Endothelial cell of umbilical vein (primary cell): ENCODE measurements around the gene AGMO. TPM values are rescaled to one million over a fixed set of nuclear protein-coding genes. Genes with fewer than 3 reads are reported as not detected.

ENCODE experiments used
- BruUV-seq: library from RNA; stranded (reverse); fragments of 400-500 nt; replicated peaks from 2 replicates; lab custom pipeline; 2021; lab: Mats Ljungman, UMichigan
- CTCF ChIA-PET: fragments of 300-600, 350-600 bp; sonication (Branson Sonifier 250); formaldehyde crosslinking; loops from one replicate; lab custom pipeline; 2021; ENCODE audit warnings: antibody characterized with exemption, inconsistent platforms; lab: Charles Lee
- POLR2A ChIA-PET: fragments of 300-600, 350-600 bp; sonication (Branson Sonifier 250); formaldehyde crosslinking; loops from one replicate; lab custom pipeline; 2021; ENCODE audit warnings: antibody characterized with exemption, inconsistent platforms; lab: Charles Lee
- DNase-seq: peaks from one replicate; pipeline ENCODE4 v3.0.0-alpha.2; 2011; ENCODE audit warnings: low read depth, low spot score
- FAIRE-seq: peaks from 2 replicates; lab custom pipeline; 2011; peaks lifted over from hg19 to GRCh38; lab: Jason Lieb, UNC
- H2AFZ ChIP-seq: 2 replicates; pipeline ENCODE4 v1.6.0; 2012; ENCODE audit warnings: low read depth, low read length, control low read depth, inconsistent platforms
- H3K27ac ChIP-seq: 2 replicates; pipeline ENCODE4 v1.5.1; 2011; ENCODE audit warnings: low read depth, mild to moderate bottlenecking, control low read depth, low read length, moderate library complexity; ENCODE audit not compliant: insufficient read depth
- H3K27me3 ChIP-seq, 2 experiments: 2 replicates each; pipeline versions ENCODE4 v1.6.0 to v1.6.1; 2011; ENCODE audit warnings: low read length in 2 of 2, mixed read lengths in 1 of 2; ENCODE audit not compliant: control insufficient read depth in 2 of 2, insufficient read depth in 2 of 2
- H3K36me3 ChIP-seq, 2 experiments: 2 replicates in 1 of 2; 3 replicates in 1 of 2; pipeline ENCODE4 v1.5.1; 2011; ENCODE audit warnings: low read length in 2 of 2, mild to moderate bottlenecking in 1 of 2, moderate library complexity in 1 of 2; ENCODE audit not compliant: control insufficient read depth in 2 of 2, insufficient read depth in 2 of 2; ENCODE audit errors: extremely low read depth in 1 of 2
- H3K4me1 ChIP-seq: 3 replicates; pipeline ENCODE4 v1.5.1; 2011; ENCODE audit warnings: mild to moderate bottlenecking, low read length; ENCODE audit not compliant: control insufficient read depth, insufficient read depth; ENCODE audit errors: extremely low read depth
- H3K4me2 ChIP-seq: 2 replicates; pipeline ENCODE4 v1.6.1; 2011; ENCODE audit warnings: low read length, control low read depth, mixed read lengths; ENCODE audit not compliant: insufficient read depth
- H3K4me3 ChIP-seq, 3 experiments: fragments of 200-600 bp in 1 of 3; sonication (generic), shearing (Covaris generic) in 1 of 3; replicated peaks in 1 of 3; 2 replicates each; pipeline ENCODE4 v1.5.1; 2011 to 2016; ENCODE audit warnings: control low read depth in 3 of 3, low read length in 3 of 3, mild to moderate bottlenecking in 2 of 3, inconsistent platforms in 1 of 3, low read depth in 1 of 3, moderate library complexity in 1 of 3; ENCODE audit not compliant: insufficient read depth in 1 of 3
- H3K79me2 ChIP-seq: 2 replicates; pipeline ENCODE4 v1.6.0; 2012; ENCODE audit warnings: low read length, inconsistent platforms; ENCODE audit not compliant: control insufficient read depth, insufficient read depth
- H3K9ac ChIP-seq: replicated peaks from 2 replicates; pipeline ENCODE3; 2011; ENCODE audit warnings: low read length, control low read depth; ENCODE audit not compliant: insufficient read depth; ENCODE audit errors: extremely low read depth
- H3K9me1 ChIP-seq: replicated peaks from 3 replicates; pipeline ENCODE4 v1.6.0; 2011; ENCODE audit warnings: mild to moderate bottlenecking, low read length; ENCODE audit not compliant: control insufficient read depth, insufficient read depth; ENCODE audit errors: extremely low read depth
- H3K9me3 ChIP-seq: replicated peaks from 2 replicates; pipeline ENCODE4 v1.5.1; 2012; ENCODE audit warnings: low read length, inconsistent platforms; ENCODE audit not compliant: control insufficient read depth, insufficient read depth
- H4K20me1 ChIP-seq: replicated peaks from 2 replicates; pipeline ENCODE3; 2011; ENCODE audit warnings: mild to moderate bottlenecking, low read length; ENCODE audit not compliant: control insufficient read depth, insufficient read depth; ENCODE audit errors: extremely low read depth
- EZH2 ChIP-seq: IDR thresholded peaks from 2 replicates; pipeline ENCODE4 v1.6.1; 2012; ENCODE audit warnings: borderline replicate concordance, low read depth, mild to moderate bottlenecking, moderate library complexity, low read length, inconsistent platforms; ENCODE audit not compliant: severe bottlenecking
- FOS ChIP-seq: IDR thresholded peaks from 2 replicates; pipeline ENCODE4 v1.6.1; 2011; ENCODE audit warnings: mild to moderate bottlenecking, low read length, moderate library complexity, borderline replicate concordance; ENCODE audit not compliant: insufficient read depth
- GATA2 ChIP-seq: IDR thresholded peaks from 2 replicates; pipeline ENCODE4 v1.7.0; 2011; ENCODE audit warnings: low read depth, mild to moderate bottlenecking, moderate library complexity, mixed read lengths, low read length; ENCODE audit not compliant: insufficient read length, insufficient read depth
- JUN ChIP-seq: IDR thresholded peaks from 2 replicates; pipeline ENCODE4 v1.6.1; 2011; ENCODE audit warnings: borderline replicate concordance, low read depth; ENCODE audit not compliant: insufficient read length, insufficient read depth
- MYC ChIP-seq: IDR thresholded peaks from one replicate; pipeline ENCODE4 v1.6.1; 2011; ENCODE audit warnings: mild to moderate bottlenecking, low read depth, low read length
- POLR2A ChIP-seq: IDR thresholded peaks from 2 replicates; pipeline ENCODE4 v1.6.1; 2012; ENCODE audit warnings: low read depth, mild to moderate bottlenecking, control low read depth, low read length
- POLR2AphosphoS5 ChIP-seq: IDR thresholded peaks from 2 replicates; pipeline ENCODE4 v1.6.1; 2012; ENCODE audit warnings: low read depth, mild to moderate bottlenecking, control low read depth, low read length, moderate library complexity; ENCODE audit not compliant: insufficient read depth
- dilution Hi-C: fragments of 300-500 bp; cut with MboI; formaldehyde crosslinking; loops from one replicate; pipeline ENCODE4 v1.15.0; 2019; ENCODE audit warnings: low sequenced_read_pairs; ENCODE audit not compliant: extremely low pct_ligation_motif_present
- intact Hi-C: fragments of 100-400 bp; cut with micrococcal nuclease; formaldehyde crosslinking; loops from one replicate; pipeline ENCODE4 v1.10.0; 2022
- polyA plus RNA-seq, 4 experiments: library from polyadenylated mRNA; depleted of rRNA in 3 of 4; stranded (reverse) in 3 of 4; unstranded in 1 of 4; fragments of >200 nt; gene quantifications; 2 replicates each; pipeline versions ENCODE4 v1.2.1 to v1.2.3, GENCODE V29; 2011 to 2012; ENCODE audit warnings: missing spikeins in 1 of 4
- total RNA-seq: library from RNA; stranded (reverse); gene quantifications from 2 replicates; pipeline ENCODE4 v1.2.3, GENCODE V29; 2021
- TF ChIP-seq, protein P1 (sequence below), 2 donors: IDR thresholded peaks; 1 replicate in 1 of 2; 2 replicates in 1 of 2; pipeline ENCODE4 v1.5.1; 2011; ENCODE audit warnings: low read length in 2 of 2, mild to moderate bottlenecking in 2 of 2, moderate library complexity in 2 of 2, control low read depth in 1 of 2, inconsistent platforms in 1 of 2, low read depth in 1 of 2; ENCODE audit not compliant: insufficient read depth in 1 of 2; ENCODE audit errors: extremely low read depth in 1 of 2
- TF ChIP-seq, protein P2 (sequence below): IDR thresholded peaks from 2 replicates; pipeline ENCODE4 v1.6.1; 2011; ENCODE audit not compliant: insufficient read depth, insufficient read length

AGMO gene
- total and polyA plus RNA-seq, 2 donors (not counting 3 experiments of a cell fraction or from before 2014, with no cell fraction given) = 0.23 to 0.40 TPM

DNA sequence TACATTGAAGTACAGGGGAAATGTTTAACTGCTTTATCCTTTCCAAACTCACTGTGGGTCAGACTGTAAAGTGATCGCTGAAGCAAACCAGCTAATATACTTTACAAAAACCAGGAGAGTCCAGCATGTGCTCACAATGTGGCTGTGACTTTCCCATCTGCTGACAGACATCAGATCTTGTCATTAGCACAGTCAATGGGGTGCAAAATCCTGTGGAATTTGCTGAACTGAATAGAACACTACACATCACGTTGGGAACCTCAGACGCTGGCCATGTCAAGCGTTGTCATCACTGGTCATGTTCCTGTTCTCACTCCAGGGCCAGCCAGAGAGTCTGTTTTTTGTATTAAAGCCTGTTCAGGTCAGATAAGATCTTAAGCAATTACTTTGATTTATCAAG lies 83.4 kb downstream of the AGMO start:
- Histone ChIP-seq H3K79me2 (no peaks in the 10 kb centered on the region), H3K4me2 (no peak overlapping the region), H3K9me1 (no peaks in the 10 kb centered on the region), H3K4me3 (no peak overlapping the region), H3K9ac (no peak overlapping the region), H3K27me3 (no peaks in the 10 kb centered on the region), H3K27ac (no peak overlapping the region), H2AFZ (no peak overlapping the region), H3K36me3 (no peaks in the 10 kb centered on the region), H4K20me1 (no peaks in the 10 kb centered on the region), H3K9me3 (no peaks in the 10 kb centered on the region), H3K4me1 (no peaks in the 10 kb centered on the region)
- no peak for DNase-seq
- ChIA-PET POLR2A (no interaction called here), CTCF (no interaction called here)
- no TSS peak for BruUV-seq
- intact Hi-C loops (no loop called here), dilution Hi-C loops (no loop called here)
- FAIRE-seq = no peak
- TF ChIP-seq JUN (no peak), POLR2A (no peak), EZH2 (no peak)
- TF ChIP-seq, protein P1, sequence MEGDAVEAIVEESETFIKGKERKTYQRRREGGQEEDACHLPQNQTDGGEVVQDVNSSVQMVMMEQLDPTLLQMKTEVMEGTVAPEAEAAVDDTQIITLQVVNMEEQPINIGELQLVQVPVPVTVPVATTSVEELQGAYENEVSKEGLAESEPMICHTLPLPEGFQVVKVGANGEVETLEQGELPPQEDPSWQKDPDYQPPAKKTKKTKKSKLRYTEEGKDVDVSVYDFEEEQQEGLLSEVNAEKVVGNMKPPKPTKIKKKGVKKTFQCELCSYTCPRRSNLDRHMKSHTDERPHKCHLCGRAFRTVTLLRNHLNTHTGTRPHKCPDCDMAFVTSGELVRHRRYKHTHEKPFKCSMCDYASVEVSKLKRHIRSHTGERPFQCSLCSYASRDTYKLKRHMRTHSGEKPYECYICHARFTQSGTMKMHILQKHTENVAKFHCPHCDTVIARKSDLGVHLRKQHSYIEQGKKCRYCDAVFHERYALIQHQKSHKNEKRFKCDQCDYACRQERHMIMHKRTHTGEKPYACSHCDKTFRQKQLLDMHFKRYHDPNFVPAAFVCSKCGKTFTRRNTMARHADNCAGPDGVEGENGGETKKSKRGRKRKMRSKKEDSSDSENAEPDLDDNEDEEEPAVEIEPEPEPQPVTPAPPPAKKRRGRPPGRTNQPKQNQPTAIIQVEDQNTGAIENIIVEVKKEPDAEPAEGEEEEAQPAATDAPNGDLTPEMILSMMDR (IDR thresholded peaks at IDR 0.05; ENCODE audit: extremely low read depth in 1 of 2, insufficient read depth in 1 of 2, low read depth in 1 of 2, low read length in 2 of 2) = no peak

DNA sequence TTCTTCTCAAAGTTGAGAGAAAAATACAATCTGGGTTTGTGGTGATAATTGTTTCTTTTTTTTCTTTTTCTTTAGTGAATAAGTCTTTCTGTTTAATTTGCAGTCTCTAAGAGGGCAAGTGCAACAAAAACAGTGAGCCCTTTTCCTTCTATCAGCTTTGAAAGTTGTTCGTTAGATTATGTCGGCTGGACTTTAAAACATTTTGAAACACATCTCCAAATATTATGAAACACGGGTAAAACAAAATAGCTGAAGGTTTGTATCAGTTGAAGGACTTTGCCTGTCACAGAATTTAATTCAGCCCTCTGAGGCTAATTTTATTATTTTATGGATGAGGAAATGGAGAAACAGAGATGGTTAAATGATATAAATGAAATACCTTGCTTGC lies 85.3 kb downstream of the AGMO start:
- ChIA-PET POLR2A (no interaction called here), CTCF (no interaction called here)
- Histone ChIP-seq H3K27ac (no peak overlapping the region), H3K9me1 (no peaks in the 10 kb centered on the region), H2AFZ (no peak overlapping the region), H4K20me1 (no peaks in the 10 kb centered on the region), H3K4me2 (no peak overlapping the region), H3K36me3 (no peaks in the 10 kb centered on the region), H3K9me3 (no peaks in the 10 kb centered on the region), H3K27me3 (no peaks in the 10 kb centered on the region), H3K9ac (no peak overlapping the region), H3K4me1 (no peaks in the 10 kb centered on the region), H3K79me2 (no peaks in the 10 kb centered on the region), H3K4me3 (no peak overlapping the region)
- FAIRE-seq (no peak), DNase-seq (no peak)
- intact Hi-C loops = no loop called here
- TF ChIP-seq, protein P2, sequence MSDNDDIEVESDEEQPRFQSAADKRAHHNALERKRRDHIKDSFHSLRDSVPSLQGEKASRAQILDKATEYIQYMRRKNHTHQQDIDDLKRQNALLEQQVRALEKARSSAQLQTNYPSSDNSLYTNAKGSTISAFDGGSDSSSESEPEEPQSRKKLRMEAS = no peak
- TF ChIP-seq MYC (no peak), FOS (no peak), JUN (no peak), EZH2 (no peak), POLR2A (no peak), POLR2AphosphoS5 (no peak), GATA2 (no peak)
- TF ChIP-seq, protein P1 (IDR thresholded peaks at IDR 0.05; ENCODE audit: extremely low read depth in 1 of 2, insufficient read depth in 1 of 2, low read depth in 1 of 2, low read length in 2 of 2) = no peak
- dilution Hi-C loops = no loop called here
- BruUV-seq = no TSS peak
